Mucosa of gallbladder (tissue), 1 donor: ENCODE measurements around the gene CACNA1C. TPM values are rescaled to one million over a fixed set of nuclear protein-coding genes. Genes with fewer than 3 reads are reported as not detected.

ENCODE experiments used
- DNase-seq: peaks from one replicate; pipeline ENCODE4 v3.0.0-alpha.2; 2020; ENCODE audit warnings: low spot score
- total RNA-seq: library from RNA; stranded (reverse); gene quantifications from one replicate; pipeline ENCODE4 v1.2.1, GENCODE V29; 2021
- donor health status: DM: no; HTN: no; CAD: no.

Gene CACNA1C
- total RNA-seq, 1 donor from 2014 or later, result 19.3 TPM

DNA sequence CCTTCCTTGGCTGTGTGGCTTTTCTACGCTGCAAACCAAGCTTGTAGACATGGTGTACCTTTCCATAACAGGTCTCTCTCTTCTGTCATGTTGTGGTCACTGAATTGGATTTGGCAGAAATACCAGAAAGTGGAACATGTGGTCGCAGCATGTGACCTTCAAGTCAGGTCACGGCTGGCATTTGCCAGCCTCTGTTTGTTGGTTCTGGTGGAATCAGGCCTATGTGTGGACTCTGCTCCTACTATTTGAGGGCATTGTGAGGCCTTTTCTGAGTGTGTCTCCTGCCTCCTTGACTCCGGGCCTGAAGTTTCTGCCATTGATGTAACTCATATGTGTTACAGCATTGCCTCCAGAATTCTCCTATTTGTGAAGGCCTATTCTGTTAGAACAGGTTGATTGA lies 116.7 kb downstream of the CACNA1C start:
- DNase-seq, result peak; percentile 23

DNA sequence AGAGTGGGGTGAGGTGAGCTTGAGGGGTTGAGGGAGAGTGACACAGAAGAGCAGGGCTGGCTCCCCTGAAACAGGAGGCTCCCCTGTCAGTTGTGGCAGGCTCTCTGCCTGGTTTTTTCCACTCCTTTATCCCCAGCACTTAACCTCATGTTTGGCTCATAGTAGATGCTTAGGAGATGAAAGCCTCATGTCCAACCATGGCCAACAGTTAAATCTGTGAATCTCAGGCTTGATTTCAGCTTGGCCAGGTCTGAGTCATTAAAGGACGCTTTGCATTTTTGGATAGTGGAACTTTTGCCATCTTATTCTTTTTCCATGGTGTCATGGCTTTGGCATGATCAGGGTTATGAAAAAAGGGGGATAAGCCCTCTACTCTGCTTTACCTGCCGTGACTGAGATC lies 117.2 kb downstream of the CACNA1C start:
- no peak for DNase-seq

DNA sequence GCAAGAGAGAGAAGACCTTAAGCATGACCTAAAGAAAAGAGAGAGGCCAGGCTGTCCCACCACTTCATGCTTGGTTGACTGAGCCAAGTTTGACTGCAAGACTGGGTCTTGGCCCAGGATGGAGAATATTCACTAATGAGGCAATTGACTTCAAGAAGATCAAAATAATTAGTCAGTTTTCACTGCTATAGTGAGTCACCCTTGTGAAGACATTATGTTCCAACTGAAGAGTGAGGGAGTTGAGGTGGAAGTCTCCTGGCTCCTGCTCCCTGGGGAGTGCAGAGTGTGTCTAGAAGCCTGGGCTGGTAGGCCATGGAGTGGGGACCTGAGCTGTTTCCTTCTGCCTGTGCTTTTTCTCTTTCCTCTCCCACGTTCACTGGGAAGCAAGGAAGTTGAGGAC lies 117.6 kb downstream of the CACNA1C start:
- no peak for DNase-seq

DNA sequence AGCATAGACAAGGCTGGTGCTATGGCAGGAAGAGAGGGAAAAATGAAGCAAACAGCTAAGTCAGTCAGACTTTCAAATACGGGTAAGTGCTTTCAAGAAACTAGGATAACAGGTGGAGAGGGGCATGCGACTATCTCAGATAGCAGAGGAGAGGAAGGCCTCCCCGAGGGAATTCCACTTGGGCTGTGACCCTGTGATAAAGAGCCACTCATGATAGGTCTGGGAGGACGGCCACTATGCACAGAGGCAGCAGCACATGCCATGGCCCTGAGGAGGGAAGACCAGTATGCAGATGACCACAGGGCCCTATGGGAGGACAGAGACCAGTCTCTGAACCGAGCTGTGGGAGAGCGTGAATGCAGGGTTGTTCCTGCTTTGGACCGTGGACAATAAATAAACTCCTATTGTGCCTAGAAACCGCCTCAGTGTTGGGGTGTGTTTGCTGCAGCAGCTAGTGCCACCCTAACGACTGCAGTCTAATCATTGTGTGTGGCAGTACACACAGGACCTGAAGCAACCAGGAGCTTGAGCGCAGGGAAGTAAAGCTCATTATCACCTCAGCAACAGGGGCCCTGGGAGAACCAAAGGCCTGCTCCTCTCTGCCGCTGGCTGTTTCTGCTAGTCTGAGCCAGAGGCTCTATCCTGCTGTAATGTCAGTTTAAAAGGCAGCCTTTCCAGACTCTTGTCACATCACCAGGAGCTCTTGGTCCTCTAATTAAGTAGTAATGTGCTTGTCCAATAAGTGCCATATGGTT lies 119.1 kb downstream of the CACNA1C start:
- DNase-seq, result no peak

DNA sequence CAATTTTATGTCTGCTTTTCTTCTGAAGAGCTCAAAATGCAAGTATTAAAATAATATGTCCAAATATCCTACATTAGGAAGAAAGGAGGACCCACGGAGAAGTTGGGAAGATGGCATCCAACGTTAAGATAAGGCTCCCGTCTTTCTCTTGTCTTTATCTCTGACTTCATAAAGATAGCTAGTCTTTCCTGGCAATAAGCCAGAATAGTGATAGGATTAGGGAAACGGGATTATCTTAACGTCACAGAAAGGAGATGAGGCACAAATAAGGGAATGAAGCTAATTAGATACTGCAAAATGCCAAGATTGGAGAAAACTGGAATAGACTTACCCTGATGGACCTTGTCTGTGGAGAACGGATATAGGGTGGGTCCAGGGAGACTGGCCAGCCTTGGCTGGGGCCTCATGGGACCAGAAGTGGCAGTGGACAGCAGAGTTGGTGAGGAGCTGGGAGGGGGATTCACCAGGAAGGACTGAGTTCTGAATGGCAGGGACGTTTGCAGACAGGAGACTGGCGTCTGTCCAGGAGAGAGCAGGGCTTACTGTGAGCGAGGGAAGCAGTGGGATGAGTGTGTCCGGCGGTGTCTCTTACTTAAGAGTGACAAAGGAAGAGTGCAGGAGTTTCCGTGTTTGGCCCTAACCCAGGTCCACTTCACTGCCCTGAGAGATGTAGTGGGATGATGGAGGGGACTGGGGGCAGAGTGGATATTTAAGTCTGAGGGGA lies 119.9 kb downstream of the CACNA1C start:
- no peak for DNase-seq

DNA sequence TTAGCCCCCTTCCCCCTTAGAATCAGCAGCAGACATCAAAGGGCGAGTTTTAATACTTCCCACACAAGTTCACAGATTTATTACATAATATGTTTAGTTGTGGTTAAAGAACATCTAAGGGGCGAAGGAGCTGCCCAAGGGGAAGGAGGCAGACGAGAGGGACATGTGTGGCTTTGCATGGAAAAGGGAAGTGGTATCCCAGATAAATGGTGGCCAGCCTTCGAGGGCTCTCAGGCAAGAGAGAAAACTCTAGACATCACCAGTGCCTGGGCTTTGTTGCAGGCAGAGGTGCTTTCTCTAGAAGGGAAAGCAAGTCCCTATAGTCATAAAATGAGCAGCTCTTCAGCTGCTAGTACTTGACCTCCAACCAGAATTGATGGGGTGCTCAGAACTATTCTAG lies 121.2 kb downstream of the CACNA1C start:
- no peak for DNase-seq

DNA sequence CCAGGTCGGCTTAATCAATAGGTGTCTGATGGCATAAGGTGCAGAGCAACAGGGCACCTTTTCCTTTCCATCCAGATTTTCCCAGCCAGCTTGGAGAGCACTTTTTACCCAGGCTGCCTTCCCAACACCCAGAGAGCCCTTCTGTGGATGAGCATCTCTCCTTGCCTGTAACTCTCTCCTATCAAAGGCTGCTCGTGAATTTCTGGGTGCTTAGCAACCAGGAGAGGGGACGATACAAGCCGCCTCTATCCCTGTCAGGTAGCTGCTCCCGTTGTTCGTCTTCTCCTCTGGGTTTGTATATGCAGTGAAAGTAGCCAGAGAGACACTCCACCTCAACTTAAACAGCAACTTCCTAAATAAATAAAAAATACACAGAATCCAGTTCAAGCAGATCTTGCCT lies 124.2 kb downstream of the CACNA1C start:
- DNase-seq, result no peak

DNA sequence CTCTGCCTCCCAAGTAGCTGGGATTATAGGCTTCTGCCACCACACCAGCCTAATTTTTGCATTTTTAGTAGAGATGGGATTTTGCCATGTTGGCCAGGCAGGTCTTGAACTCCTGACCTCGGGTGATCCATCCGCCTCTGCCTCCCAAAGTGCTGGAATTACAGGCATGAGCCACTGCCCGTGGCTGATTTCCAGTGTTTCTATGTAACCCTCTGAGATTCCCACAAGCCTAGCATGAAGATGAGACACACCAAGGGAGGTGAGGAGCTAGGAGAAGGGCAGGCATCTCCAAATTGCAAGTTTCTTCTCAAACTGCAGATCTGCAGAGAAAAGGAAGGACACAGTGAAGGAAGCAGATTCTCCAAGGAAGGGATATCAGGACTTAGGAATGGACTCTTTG lies 125.0 kb downstream of the CACNA1C start:
- no peak for DNase-seq

DNA sequence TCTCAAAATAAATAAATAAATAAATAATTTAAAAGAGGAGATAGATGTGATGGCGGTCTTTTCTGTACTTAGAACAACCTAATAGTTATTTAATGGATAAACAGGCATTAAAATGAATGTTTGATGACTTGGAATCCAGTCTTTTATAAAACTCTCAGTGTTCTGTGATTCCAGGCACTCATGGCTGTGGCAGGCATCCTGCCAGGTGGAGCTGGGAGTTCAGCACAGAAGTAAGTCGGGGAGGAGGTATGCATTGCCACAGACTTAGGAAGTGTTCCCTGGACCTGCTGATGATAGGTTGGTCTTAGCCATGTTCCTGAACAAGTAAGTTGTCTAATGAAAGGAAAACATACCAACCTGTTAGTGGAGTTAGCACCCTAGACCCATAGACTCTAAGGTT lies 126.3 kb downstream of the CACNA1C start:
- DNase-seq, result no peak

DNA sequence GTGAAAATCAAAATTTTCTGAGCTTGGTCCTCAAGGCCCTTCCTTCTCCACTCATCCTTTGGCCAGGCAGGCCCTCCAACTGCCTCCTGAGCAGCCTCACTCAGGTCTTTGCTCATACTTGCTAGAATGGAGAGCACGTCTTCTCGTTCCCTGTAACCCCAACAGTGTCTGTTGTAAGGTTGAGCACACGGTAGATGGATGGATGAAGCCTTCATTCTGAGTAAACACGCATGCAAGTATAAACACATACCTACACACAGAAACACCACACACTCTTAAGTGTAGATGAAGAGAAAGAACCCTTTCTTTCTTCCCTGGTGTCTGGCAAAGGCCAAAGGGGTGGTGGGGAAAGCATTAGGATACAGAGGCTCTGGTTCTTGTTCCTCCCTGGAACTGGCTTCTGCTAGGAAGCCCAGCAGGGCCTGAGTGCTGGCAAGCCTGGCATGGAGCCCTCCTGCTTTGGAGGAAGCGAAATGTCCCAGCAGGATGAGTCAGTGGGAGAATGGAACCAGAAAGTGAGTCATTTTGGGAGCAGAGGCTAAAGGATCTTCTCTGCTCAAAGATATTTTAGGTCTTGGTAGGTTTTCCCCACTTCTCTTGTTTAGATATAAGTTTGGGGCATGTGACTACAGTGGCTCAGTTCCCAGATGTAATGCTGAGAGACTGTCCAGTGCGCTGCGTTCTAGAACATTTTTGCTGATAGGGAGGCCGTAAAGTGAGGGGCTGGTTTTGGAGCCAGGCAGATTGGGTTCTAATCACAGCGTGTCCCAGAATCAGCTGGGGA lies 127.4 kb downstream of the CACNA1C start:
- DNase-seq, result peak; percentile 56

DNA sequence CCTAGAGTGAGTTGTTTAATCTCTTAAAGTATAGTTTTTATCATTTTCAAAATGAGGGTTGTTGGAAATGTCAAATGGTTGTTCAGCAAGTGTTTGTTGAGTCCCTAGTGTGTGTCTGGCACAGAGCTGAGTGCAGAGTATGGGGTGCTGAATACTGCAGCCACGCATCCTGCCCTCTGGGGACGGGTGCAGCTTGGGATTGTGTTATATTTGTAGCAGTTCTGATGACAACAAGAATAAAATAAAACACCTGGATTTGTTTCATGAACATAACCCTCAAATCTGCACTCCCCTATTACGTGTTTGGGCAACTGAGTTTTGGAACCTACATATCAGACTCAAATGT lies 127.9 kb downstream of the CACNA1C start:
- no peak for DNase-seq

DNA sequence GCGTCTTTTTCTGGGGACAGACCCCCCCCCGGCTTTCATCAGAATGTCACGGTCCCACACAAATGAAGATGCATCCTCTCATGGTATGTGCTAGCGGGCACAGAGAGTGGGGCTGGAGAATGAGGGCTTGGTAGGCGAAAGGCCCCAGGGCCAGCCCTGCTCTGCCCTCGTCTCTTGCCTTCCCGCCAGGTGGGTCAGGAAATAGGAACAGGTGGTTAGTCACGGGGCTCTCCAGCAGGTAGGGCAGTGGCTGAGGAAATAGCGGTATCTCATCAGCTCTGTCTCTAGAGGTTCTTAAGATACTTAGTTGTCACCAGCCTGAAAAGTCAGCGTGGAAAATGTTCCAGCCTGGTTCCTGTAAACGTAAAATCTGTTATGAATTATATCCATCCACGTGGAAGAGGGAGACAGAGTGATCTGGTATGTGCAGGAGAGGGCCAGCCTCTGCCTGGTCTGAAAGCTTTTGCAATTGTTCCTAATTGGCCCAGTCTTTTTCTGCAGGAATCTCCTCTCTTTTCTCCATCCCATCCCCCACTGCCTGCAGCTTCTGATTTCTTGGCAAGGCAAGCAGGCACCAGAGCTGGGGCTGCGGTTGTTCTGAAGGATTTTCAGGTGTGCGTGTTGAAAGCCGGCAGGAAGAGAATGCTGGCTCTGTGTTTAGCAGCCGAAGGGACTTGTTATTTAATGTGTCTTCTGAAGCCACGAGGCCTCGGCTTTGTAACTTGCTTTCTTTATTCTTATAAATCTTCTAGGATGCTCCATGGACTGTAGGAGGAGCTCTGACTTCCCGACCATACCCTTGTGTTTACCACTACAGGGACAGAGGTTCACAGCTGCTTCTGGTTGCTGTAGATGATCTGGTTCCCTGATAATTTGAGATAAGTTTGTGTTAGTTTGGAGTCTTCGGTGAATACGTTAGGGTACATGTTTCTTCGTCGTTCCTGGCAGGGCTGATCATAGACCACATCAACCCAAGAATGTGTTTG lies 131.1 kb downstream of the CACNA1C start:
- DNase-seq, result no peak

DNA sequence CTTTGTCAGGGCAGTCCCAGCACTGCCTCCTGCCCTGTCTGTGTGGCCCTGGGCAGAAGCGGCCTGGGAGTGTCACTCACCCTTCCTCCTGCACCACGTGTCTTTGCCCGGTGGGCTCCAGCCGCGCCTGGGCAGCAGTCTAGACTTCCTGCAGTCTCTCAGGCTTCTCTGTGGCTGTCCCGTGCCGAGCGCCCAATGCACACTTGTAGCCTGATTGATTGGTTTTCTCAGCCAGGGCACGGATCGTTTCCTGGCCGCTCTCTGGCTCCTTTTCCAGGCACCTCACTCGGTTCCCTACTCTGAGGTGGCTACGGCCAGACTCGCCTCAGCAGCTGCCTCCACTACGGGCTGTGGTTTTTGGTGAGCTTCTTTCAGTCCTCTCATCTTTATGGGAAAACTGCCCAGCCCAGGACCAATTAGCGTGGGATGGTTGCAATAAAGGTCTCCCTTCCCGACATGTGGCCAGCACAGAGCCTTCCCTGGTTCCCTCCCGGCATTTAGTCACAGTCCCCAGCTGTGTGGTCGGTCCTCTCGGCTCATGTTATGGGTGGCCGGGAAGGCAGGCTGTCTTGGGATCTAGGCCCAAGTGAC lies 133.1 kb downstream of the CACNA1C start:
- no peak for DNase-seq

DNA sequence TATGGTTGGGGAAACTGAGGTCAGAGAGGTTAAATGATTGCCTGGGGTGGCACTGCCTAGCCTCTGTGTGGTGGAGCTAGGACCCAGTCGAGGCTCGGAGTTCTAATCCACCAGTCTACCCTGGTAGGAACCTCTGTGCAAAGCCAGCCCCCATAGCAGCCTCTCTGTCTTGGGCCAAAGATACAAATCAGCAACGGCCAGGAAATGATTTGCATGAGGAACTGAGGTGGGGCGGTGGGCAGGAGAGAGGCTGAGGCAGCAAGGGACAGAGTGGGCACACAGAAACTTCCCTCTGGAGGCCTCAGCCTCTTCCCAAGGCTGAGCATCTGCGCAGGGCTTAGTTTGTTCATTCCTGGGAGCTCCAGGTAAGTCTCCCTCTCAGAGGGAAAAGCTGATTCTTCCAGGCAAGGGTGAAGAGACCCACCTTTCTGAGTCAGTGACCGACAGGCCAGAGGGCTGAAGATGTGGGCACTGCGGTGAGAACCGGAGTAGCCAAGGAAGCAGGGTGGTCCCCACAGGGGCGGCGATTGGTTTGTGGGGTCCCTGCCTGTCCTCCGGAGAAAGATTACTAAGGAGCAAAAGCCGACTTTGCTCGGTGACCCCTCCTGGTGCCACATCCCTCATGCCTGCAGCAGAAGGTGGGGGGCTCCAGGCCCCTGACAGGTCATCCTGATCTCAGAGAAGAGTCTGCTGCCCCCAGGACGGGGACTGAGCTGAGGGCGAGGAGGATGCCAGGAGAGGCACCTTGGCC lies 134.6 kb downstream of the CACNA1C start:
- no peak for DNase-seq

DNA sequence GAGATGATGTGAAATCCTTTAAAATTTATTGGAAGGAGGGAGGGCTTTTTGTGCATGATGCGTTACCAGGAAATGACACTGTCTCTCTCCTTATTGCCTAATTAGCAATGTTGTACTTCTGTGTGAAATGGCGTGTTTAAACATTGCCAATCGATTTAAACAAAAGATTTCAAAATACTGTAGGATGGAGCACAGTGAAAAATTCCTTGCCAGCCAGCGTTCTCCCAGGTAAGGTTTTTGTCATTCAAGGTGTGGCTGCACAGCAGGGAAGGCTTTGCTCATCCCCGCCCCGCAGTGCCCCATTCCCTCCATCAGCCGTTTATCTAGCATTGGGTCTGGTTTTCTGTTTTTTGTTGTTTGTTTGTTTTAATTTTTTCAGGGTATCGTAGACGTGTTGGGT lies 137.3 kb downstream of the CACNA1C start:
- no peak for DNase-seq

DNA sequence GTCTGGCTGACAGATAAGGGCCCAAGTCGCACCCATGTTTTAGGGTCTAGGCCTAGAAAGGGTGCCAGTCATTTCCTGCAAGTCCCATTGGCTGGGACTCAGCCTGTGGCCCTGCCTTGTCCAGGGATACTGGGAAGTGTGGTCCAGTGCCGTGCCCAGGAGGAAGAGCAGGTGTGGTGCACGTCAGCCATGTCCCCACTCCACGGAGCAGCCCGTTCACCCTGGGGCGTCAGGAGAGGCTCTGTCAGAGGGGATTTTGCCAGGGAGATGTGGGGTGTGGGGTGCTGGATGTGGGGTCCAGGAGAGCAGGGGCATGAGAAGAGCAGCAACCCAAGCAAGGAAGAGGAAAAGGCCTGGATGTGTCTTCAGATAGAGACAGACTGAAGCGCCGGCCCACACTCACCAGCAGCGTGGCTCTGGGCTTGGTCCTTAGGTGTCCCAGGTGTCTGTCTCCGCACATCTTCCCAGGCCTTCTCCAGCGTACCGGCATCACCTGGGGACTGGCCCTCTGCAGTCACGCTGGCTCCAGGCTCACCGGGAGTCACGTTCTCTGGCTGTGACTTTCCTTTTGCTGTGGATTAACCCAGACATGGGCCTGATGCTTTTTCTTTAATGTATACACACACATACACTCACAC lies 138.2 kb downstream of the CACNA1C start:
- DNase-seq, result no peak

DNA sequence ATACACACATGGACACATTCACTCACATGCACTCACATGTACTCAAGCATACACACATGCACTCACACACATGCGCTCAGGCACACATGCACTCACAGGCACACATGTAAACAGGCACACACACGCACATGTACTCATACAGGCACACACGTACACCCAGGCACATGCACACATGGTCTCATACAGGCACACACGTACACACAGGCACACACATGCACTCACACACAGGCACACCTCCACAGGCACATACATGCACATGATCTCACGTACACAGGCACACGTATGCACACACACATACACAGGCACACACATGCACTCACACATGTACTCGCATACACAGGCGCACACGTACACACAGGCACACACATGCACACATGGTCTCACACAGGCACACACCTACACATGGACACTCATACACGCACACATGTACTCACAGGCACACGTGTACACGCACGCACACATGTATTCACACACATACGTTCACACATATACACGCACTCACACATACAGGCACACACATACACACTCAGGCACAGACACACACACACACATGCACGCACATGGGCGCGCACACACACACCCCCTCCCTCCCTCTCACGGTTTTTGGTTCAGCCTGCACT lies 138.9 kb downstream of the CACNA1C start:
- DNase-seq, result no peak

DNA sequence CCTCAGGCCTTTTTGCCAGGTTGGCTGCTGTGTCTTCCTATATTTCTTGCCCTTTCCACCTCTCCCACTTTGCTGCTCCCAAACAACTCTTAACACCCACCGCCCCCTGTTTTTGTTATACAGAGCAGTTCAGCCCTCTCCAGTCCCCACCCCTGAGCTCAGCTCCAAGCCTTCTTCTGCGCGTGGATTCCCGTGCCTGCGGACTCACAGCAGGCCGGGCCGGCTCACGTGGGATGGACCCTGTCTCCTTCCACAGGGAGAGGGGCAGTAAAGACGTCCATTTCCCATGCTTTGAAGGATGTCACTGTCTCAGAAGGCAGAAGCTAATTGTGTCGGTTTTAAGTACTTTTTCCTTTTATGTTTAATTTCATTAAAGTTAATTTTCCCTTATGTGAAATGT lies 139.4 kb downstream of the CACNA1C start:
- DNase-seq, result no peak

DNA sequence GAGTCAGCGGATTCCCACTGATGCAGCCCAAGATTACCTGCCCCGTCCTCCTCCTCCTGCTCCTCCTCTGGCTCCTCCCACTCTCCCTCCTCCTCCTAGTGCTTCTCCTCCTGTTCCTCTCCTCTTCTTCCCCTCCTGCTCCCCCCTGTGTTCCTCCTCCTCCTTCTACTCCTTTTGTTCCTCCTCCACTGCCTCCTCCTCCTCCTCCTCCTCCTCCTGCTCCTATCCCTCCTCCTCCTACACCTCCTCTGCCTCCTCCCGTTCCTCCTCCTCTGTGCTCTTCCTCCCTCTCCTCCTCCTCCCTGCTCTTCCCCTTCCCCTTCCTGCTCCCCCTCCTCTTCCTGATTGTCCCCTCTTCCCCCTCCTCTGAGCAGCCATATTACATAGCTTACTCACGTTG lies 141.3 kb downstream of the CACNA1C start:
- DNase-seq, result no peak

DNA sequence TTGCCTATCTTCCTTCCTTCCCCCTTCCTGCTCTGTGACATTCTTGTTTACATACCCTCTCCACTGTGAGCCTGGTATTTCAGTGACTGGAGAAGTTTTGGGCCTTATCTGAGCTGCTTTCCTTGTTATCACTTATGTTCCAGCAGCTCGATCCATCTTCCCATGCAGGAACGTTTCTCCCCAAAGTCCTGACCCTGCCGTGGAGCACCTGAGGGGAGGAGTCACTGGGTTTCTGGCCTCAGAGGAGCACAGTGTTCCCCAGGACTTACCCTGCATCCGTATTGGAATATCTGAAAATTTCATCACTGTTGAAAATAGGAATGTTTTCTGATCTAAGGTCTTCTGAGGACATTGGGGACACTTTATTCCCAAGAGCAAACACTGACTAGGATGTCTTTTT lies 141.8 kb downstream of the CACNA1C start:
- DNase-seq, result no peak
